Measurements from ENCODE around the gene ETV3. TPM values are rescaled to one million over a fixed set of nuclear protein-coding genes. Genes with fewer than 3 reads are reported as not detected.

ETV3 gene
- polyA plus RNA-seq, 4 donors = 10.3 to 17.7 (median 14.0) TPM

DNA sequence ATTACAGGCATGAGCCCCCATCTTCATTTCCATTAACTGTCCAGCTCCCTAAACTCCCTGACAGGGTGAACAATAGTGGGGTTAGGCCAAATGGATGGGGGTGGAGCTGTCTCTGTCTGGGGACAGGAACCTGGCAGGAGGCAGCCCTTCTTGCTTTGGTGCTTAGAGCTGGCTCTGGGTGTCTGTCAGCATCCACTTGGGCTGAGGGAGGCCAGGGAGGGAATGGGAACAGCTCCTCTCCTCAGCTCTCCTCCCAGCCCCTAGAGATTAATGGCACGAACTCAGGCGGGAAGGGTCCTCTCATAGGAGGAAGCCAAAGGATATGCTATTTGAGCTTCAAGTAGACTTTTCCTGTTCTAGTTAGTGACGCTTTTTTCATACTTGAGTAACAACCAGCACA lies 27.5 kb downstream of the ETV3 start:
- Histone ChIP-seq H3K27me3 (ENCODE audit: control insufficient read depth in 3 of 3, insufficient read depth in 3 of 3, low read length in 3 of 3) (peaks cover 0 to 68% (median 6%) of the 10 kb centered on the region in 3 donors), H3K36me3 (ENCODE audit: control insufficient read depth in 3 of 3, insufficient read depth in 2 of 3, low read depth in 1 of 3, low read length in 3 of 3) (no peaks in the 10 kb centered on the region), H3K4me1 (ENCODE audit: control insufficient read depth in 3 of 3, insufficient read depth in 2 of 3, low read depth in 1 of 3, low read length in 2 of 3) (no peaks in the 10 kb centered on the region), H3K9me3 (ENCODE audit: control insufficient read depth in 2 of 2, insufficient read depth in 1 of 2, low read depth in 1 of 2, low read length in 1 of 2) (no peaks in the 10 kb centered on the region), H3K4me3 (ENCODE audit: low read depth in 1 of 3, low read length in 3 of 3) (no peak overlapping the region), H3K27ac (ENCODE audit: low read depth in 1 of 3, low read length in 2 of 3) (no peak overlapping the region)
- WGBS, 3 donors = 78 to 84% (median 80%) methylated on average over 3 of the region's 3 CpGs
- DNase-seq = no peak
- no peak for FAIRE-seq

DNA sequence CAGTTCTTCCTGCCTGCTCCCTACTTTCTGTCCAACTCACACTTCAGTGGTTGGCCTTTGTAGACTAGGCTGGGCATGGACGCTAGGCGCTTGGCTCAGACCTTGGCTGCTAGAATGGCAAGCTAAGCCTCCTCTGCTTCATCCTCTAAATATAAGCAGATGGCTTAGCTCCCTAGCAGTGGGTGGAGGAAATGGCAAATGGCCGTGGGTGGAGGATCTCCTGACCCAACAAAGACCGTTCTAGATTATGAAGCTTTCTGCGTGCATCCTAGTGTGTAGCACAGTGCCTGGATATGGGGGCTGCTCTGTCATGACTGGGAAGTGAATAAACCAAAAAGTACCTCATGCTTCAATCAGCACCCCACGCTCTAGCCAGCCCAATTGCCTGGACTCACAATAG lies 28.2 kb downstream of the ETV3 start:
- no peak overlapping the region for H3K4me3 ChIP-seq (ENCODE audit: low read depth in 1 of 3, low read length in 3 of 3)
- 75 to 79% (median 79%) methylated on average over 6 of the region's 6 CpGs for WGBS, 3 donors
- no peaks in the 10 kb centered on the region for H3K36me3 ChIP-seq (ENCODE audit: control insufficient read depth in 3 of 3, insufficient read depth in 2 of 3, low read depth in 1 of 3, low read length in 3 of 3)
- H3K4me1 ChIP-seq (ENCODE audit: control insufficient read depth in 3 of 3, insufficient read depth in 2 of 3, low read depth in 1 of 3, low read length in 2 of 3) = no peaks in the 10 kb centered on the region
- H3K27me3 ChIP-seq (ENCODE audit: control insufficient read depth in 3 of 3, insufficient read depth in 3 of 3, low read length in 3 of 3) = peaks cover 0 to 75% (median 6%) of the 10 kb centered on the region in 3 donors
- H3K9me3 ChIP-seq (ENCODE audit: control insufficient read depth in 2 of 2, insufficient read depth in 1 of 2, low read depth in 1 of 2, low read length in 1 of 2) = no peaks in the 10 kb centered on the region
- no peak overlapping the region for H3K27ac ChIP-seq (ENCODE audit: low read depth in 1 of 3, low read length in 2 of 3)
- no peak for DNase-seq
- FAIRE-seq = no peak

DNA sequence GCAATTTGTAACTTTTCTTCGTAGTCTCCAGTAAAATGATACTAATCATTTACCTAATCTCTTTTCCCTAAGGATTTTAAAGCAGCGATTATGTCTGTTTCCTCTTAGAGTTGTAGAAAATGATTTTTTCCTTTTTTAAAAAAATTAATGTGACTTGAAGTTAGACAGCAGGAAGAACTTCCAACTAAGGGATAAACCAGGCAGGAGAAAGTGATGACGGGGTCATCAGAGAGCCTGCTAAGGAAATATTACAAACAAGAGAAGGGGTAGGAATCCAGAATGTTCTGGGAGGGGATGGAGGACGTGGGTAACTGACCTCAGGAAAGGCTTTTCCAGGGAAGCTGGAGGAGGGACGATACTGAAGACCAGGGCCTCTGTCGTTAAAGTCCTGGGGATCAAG lies 29.7 kb downstream of the ETV3 start:
- Histone ChIP-seq H3K4me3 (ENCODE audit: low read depth in 1 of 3, low read length in 3 of 3) (no peak overlapping the region), H3K27ac (ENCODE audit: low read depth in 1 of 3, low read length in 2 of 3) (no peak overlapping the region), H3K4me1 (ENCODE audit: control insufficient read depth in 3 of 3, insufficient read depth in 2 of 3, low read depth in 1 of 3, low read length in 2 of 3) (no peaks in the 10 kb centered on the region), H3K27me3 (ENCODE audit: control insufficient read depth in 3 of 3, insufficient read depth in 3 of 3, low read length in 3 of 3) (peaks cover 0 to 80% (median 6%) of the 10 kb centered on the region in 3 donors), H3K36me3 (ENCODE audit: control insufficient read depth in 3 of 3, insufficient read depth in 2 of 3, low read depth in 1 of 3, low read length in 3 of 3) (no peaks in the 10 kb centered on the region), H3K9me3 (ENCODE audit: control insufficient read depth in 2 of 2, insufficient read depth in 1 of 2, low read depth in 1 of 2, low read length in 1 of 2) (no peaks in the 10 kb centered on the region)
- 63 to 68% (median 67%) methylated on average over 6 of the region's 6 CpGs for WGBS, 3 donors
- FAIRE-seq (no peak), DNase-seq (no peak)

- no peaks in the 10 kb centered on the region for H3K36me3 ChIP-seq (ENCODE audit: control insufficient read depth in 3 of 3, insufficient read depth in 2 of 3, low read depth in 1 of 3, low read length in 3 of 3)
- no peaks in the 10 kb centered on the region for H3K4me1 ChIP-seq (ENCODE audit: control insufficient read depth in 3 of 3, insufficient read depth in 2 of 3, low read depth in 1 of 3, low read length in 2 of 3)
- no peak for DNase-seq
- no peak overlapping the region for H3K27ac ChIP-seq (ENCODE audit: low read depth in 1 of 3, low read length in 2 of 3)
- H3K27me3 ChIP-seq (ENCODE audit: control insufficient read depth in 3 of 3, insufficient read depth in 3 of 3, low read length in 3 of 3) = peaks cover 0 to 82% (median 6%) of the 10 kb centered on the region in 3 donors
- FAIRE-seq = no peak
- 40 to 53% (median 44%) methylated on average over 17 to 19 of the region's 19 CpGs for WGBS, 3 donors
- no peaks in the 10 kb centered on the region for H3K9me3 ChIP-seq (ENCODE audit: control insufficient read depth in 2 of 2, insufficient read depth in 1 of 2, low read depth in 1 of 2, low read length in 1 of 2)
- no peak overlapping the region for H3K4me3 ChIP-seq (ENCODE audit: low read depth in 1 of 3, low read length in 3 of 3)
Measured at GRCh38 chr1:157107702-157108101, 30.5 kb downstream of the ETV3 start.

GRCh38 chr1:157106813-157107189 lies 31.4 kb downstream of the ETV3 start:
- Histone ChIP-seq H3K9me3 (ENCODE audit: control insufficient read depth in 2 of 2, insufficient read depth in 1 of 2, low read depth in 1 of 2, low read length in 1 of 2) (no peaks in the 10 kb centered on the region), H3K4me1 (ENCODE audit: control insufficient read depth in 3 of 3, insufficient read depth in 2 of 3, low read depth in 1 of 3, low read length in 2 of 3) (no peaks in the 10 kb centered on the region), H3K27ac (ENCODE audit: low read depth in 1 of 3, low read length in 2 of 3) (no peak overlapping the region), H3K4me3 (ENCODE audit: low read depth in 1 of 3, low read length in 3 of 3) (no peak overlapping the region), H3K27me3 (ENCODE audit: control insufficient read depth in 3 of 3, insufficient read depth in 3 of 3, low read length in 3 of 3) (peaks cover 0 to 73% (median 6%) of the 10 kb centered on the region in 3 donors), H3K36me3 (ENCODE audit: control insufficient read depth in 3 of 3, insufficient read depth in 2 of 3, low read depth in 1 of 3, low read length in 3 of 3) (no peaks in the 10 kb centered on the region)
- 62 to 73% (median 63%) methylated on average over 6 of the region's 6 CpGs for WGBS, 3 donors
- DNase-seq (no peak), FAIRE-seq (no peak)

GRCh38 chr1:157105988-157106812 lies 32.0 kb downstream of the ETV3 start:
- Histone ChIP-seq H3K27me3 (ENCODE audit: control insufficient read depth in 3 of 3, insufficient read depth in 3 of 3, low read length in 3 of 3) (peaks cover 0 to 67% (median 6%) of the 10 kb centered on the region in 3 donors), H3K9me3 (ENCODE audit: control insufficient read depth in 2 of 2, insufficient read depth in 1 of 2, low read depth in 1 of 2, low read length in 1 of 2) (no peaks in the 10 kb centered on the region), H3K27ac (ENCODE audit: low read depth in 1 of 3, low read length in 2 of 3) (no peak overlapping the region), H3K36me3 (ENCODE audit: control insufficient read depth in 3 of 3, insufficient read depth in 2 of 3, low read depth in 1 of 3, low read length in 3 of 3) (no peaks in the 10 kb centered on the region), H3K4me1 (ENCODE audit: control insufficient read depth in 3 of 3, insufficient read depth in 2 of 3, low read depth in 1 of 3, low read length in 2 of 3) (no peaks in the 10 kb centered on the region), H3K4me3 (ENCODE audit: low read depth in 1 of 3, low read length in 3 of 3) (no peak overlapping the region)
- WGBS, 3 donors = 41 to 46% (median 43%) methylated on average over 6 of the region's 6 CpGs
- no peak for DNase-seq
- no peak for FAIRE-seq

DNA sequence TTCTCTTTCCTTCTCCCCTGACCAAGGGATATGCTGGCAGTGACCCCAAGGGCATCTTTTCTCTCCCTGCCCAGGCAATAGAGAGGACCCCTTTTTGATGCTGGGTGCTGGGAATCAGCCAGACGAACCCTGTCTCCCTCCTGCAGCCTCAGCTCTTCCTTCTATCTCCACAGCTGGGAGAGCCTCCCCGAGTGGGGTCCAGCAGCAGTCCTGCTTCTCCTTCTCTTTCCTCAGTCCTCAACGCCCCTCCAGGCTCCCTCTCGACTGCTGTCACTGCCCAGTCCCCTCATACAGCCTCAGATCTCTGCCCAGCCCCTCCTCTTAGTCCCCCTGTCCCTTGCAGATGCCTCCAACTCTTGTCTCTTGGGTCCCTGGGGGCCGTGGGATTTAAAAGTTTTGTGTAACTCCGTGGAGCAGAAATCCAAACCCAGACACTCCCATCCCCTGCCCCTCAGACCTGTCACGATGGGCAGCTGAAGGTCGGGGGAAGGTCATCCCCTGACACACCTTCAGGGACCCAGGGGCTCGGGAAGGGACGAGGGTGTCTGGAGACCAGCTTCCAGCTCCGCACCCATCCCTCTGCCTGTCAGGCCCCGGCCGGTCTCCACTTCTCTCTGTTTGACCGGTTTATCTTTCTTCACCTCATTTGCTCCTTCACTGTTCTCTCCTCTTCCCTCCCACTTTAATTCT lies 32.8 kb downstream of the ETV3 start:
- H3K36me3 ChIP-seq (ENCODE audit: control insufficient read depth in 3 of 3, insufficient read depth in 2 of 3, low read depth in 1 of 3, low read length in 3 of 3) = no peaks in the 10 kb centered on the region
- no peaks in the 10 kb centered on the region for H3K9me3 ChIP-seq (ENCODE audit: control insufficient read depth in 2 of 2, insufficient read depth in 1 of 2, low read depth in 1 of 2, low read length in 1 of 2)
- no peak overlapping the region for H3K27ac ChIP-seq (ENCODE audit: low read depth in 1 of 3, low read length in 2 of 3)
- WGBS, 3 donors = 54 to 65% (median 62%) methylated on average over 14 of the region's 14 CpGs
- peaks cover 0 to 60% (median 6%) of the 10 kb centered on the region in 3 donors for H3K27me3 ChIP-seq (ENCODE audit: control insufficient read depth in 3 of 3, insufficient read depth in 3 of 3, low read length in 3 of 3)
- no peak for DNase-seq
- no peaks in the 10 kb centered on the region for H3K4me1 ChIP-seq (ENCODE audit: control insufficient read depth in 3 of 3, insufficient read depth in 2 of 3, low read depth in 1 of 3, low read length in 2 of 3)
- no peak for FAIRE-seq
- H3K4me3 ChIP-seq (ENCODE audit: low read depth in 1 of 3, low read length in 3 of 3) = no peak overlapping the region

DNA sequence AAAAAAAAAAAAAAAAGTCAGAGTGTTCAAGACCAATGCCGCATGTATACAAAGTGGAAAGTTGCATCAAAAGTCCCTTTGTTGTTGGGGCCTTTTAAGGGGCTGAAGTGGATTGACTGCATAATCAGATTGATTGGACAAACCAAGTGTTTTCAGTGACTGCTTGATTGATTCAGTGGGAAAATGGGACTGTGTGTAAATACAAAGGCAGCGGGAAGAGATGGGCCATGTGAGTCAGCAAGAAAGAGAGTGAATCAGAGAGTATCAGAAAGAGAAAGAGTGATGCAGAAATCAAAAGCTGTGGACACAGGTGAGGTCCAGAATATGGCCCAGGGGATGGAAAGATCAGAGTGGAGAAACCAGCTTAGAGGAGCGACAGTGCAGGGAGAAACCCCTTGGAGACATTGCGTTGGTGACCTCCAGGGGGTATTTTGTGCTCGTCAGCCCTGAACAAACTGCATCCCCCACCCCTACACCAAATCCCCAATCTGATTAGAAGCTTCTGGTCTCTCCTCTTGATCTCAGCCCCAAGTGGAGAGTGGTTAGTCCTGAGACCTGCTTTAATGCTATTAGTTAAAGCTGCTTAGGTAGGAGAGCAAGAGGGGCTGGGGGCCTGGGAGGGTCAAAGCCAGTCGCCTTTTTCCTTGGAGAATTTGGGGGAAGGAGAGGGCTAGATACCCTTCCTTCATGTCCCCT lies 33.4 kb downstream of the ETV3 start:
- no peaks in the 10 kb centered on the region for H3K9me3 ChIP-seq (ENCODE audit: control insufficient read depth in 2 of 2, insufficient read depth in 1 of 2, low read depth in 1 of 2, low read length in 1 of 2)
- no peak overlapping the region for H3K27ac ChIP-seq (ENCODE audit: low read depth in 1 of 3, low read length in 2 of 3)
- 77 to 83% (median 81%) methylated on average over 6 of the region's 6 CpGs for WGBS, 3 donors
- no peak overlapping the region for H3K4me3 ChIP-seq (ENCODE audit: low read depth in 1 of 3, low read length in 3 of 3)
- DNase-seq = no peak
- peaks cover 0 to 54% (median 6%) of the 10 kb centered on the region in 3 donors for H3K27me3 ChIP-seq (ENCODE audit: control insufficient read depth in 3 of 3, insufficient read depth in 3 of 3, low read length in 3 of 3)
- no peaks in the 10 kb centered on the region for H3K4me1 ChIP-seq (ENCODE audit: control insufficient read depth in 3 of 3, insufficient read depth in 2 of 3, low read depth in 1 of 3, low read length in 2 of 3)
- FAIRE-seq = no peak
- H3K36me3 ChIP-seq (ENCODE audit: control insufficient read depth in 3 of 3, insufficient read depth in 2 of 3, low read depth in 1 of 3, low read length in 3 of 3) = no peaks in the 10 kb centered on the region

Data from small intestine (tissue), 7 donors.